ENCODE data around the gene PTPRN2.

GRCh38 chr7:158561659-158562058 lies 26.0 kb downstream of the PTPRN2 start:
- TF ChIP-seq CTCF (IDR thresholded peaks at IDR 0.05), result no peak
- no peak for TF ChIP-seq EP300 (IDR thresholded peaks at IDR 0.05)
- TF ChIP-seq POLR2A (IDR thresholded peaks at IDR 0.05), result no peak
